Fibroblast of skin of abdomen (primary cell): ENCODE results near the gene CD4.
"Not testable (repeated sequence)": the region's sequence is repeated elsewhere in the genome, so short reads cannot be mapped to it uniquely, and the experiment has no call there.

Experiments
- DNase-seq: peaks from one replicate; pipeline ENCODE4 v3.0.0-alpha.2; 2013

The CD4 gene

DNA sequence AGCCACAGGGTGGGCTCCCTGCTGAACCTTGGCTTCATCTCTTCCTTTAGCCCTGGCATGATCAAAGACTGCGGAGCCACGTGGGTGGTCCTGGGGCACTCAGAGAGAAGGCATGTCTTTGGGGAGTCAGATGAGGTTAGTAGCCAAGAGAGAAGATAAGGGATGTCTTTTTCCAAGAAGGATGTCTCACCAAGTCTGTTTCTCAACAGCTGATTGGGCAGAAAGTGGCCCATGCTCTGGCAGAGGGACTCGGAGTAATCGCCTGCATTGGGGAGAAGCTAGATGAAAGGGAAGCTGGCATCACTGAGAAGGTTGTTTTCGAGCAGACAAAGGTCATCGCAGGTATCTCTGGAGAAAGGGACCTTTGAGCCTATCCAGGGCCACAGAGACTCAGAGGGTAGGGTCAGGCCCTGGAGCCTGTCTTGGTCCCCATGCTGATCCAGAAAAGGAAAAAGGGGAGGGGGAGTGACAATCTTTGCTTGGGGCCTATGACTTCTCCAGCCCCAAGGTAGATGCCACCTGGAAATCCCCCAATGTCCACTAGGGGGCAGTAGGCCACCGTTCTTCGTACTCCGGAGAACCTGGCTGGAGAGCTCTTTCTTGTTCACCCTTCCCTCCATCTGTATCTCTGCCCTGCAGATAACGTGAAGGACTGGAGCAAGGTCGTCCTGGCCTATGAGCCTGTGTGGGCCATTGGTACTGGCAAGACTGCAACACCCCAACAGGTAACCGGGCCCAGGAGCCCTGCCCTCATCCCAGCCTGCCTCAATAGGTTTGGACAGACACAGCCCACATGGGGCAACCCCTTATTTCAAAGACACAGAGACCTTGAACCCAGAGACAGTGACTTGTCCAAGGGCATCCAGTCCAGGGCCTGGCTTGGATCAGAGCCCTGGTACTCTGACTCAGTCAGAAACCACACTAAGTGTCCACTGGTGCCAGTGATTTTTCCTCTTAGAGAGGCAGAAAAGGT lies 80.0 kb downstream of the CD4 start:
- DNase-seq = peak; percentile 61

DNA sequence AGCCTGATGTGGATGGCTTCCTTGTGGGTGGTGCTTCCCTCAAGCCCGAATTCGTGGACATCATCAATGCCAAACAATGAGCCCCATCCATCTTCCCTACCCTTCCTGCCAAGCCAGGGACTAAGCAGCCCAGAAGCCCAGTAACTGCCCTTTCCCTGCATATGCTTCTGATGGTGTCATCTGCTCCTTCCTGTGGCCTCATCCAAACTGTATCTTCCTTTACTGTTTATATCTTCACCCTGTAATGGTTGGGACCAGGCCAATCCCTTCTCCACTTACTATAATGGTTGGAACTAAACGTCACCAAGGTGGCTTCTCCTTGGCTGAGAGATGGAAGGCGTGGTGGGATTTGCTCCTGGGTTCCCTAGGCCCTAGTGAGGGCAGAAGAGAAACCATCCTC lies 81.0 kb downstream of the CD4 start:
- DNase-seq = not testable (repeated sequence)
